HepG2 (cell line): ENCODE measurements around the gene HIGD1A. TPM values are rescaled to one million over a fixed set of nuclear protein-coding genes. Genes with fewer than 3 reads are reported as not detected.

ENCODE experiments used
- ATAD3A ChIP-seq: sonication (generic); formaldehyde crosslinking; IDR thresholded peaks from 2 replicates; pipeline ENCODE4 v1.4.0; 2020; ENCODE audit warnings: missing genetic modification reagents
- DR1 ChIP-seq: sonication (generic); formaldehyde crosslinking; IDR thresholded peaks from 2 replicates; pipeline ENCODE4 v1.8.0; 2021; ENCODE audit warnings: mild to moderate bottlenecking, missing genetic modification reagents, inconsistent platforms
- EP300 ChIP-seq, 3 experiments: sonication (generic) in 1 of 3; formaldehyde crosslinking in 1 of 3; IDR thresholded peaks; 2 replicates each; pipeline versions ENCODE4 v1.5.1 to v1.6.1; 2011 to 2020; ENCODE audit warnings: low read depth in 2 of 3, low read length in 2 of 3, borderline replicate concordance in 1 of 3, improper control_type of control experiment in 1 of 3, mild to moderate bottlenecking in 1 of 3, missing genetic modification reagents in 1 of 3, moderate library complexity in 1 of 3
- GLMP ChIP-seq: sonication (generic); formaldehyde crosslinking; IDR thresholded peaks from 2 replicates; pipeline ENCODE4 v1.9.0; 2021; ENCODE audit warnings: missing genetic modification reagents, mild to moderate bottlenecking, borderline replicate concordance
- IRX3 ChIP-seq: sonication (generic); formaldehyde crosslinking; IDR thresholded peaks from 2 replicates; pipeline ENCODE4 v1.8.1; 2023; ENCODE audit warnings: mild to moderate bottlenecking, low read depth, missing genetic modification reagents, borderline replicate concordance
- KDM5B ChIP-seq: sonication (generic); formaldehyde crosslinking; IDR thresholded peaks from 2 replicates; pipeline ENCODE4 v1.4.0; 2020; ENCODE audit warnings: missing genetic modification reagents, mild to moderate bottlenecking, borderline replicate concordance
- KMT2A ChIP-seq: sonication (generic); formaldehyde crosslinking; IDR thresholded peaks from 2 replicates; pipeline ENCODE4 v1.4.0; 2020; ENCODE audit warnings: missing genetic modification reagents
- SAP130 ChIP-seq: IDR thresholded peaks from 2 replicates; pipeline ENCODE4 v1.6.1; 2016; ENCODE audit warnings: low read depth
- SNRNP70 ChIP-seq: fragments of 200-400 bp; formaldehyde crosslinking; IDR thresholded peaks from 2 replicates; pipeline ENCODE4 v1.6.1; 2017; ENCODE audit warnings: mild to moderate bottlenecking, low read depth, low read length, moderate library complexity
- SP140L ChIP-seq: sonication (generic); formaldehyde crosslinking; IDR thresholded peaks from 2 replicates; pipeline ENCODE4 v1.4.0; 2020; ENCODE audit warnings: missing genetic modification reagents, borderline replicate concordance
- SRF ChIP-seq: IDR thresholded peaks from 2 replicates; pipeline ENCODE4 v1.6.1; 2011; ENCODE audit warnings: mild to moderate bottlenecking, low read depth, low read length, moderate library complexity
- SRY ChIP-seq: sonication (generic); formaldehyde crosslinking; IDR thresholded peaks from 2 replicates; pipeline ENCODE4 v1.8.0; 2022; ENCODE audit warnings: mild to moderate bottlenecking, missing genetic modification reagents
- TCF12 ChIP-seq, 2 experiments: fragments of 450-650 bp in 1 of 2; sonication (generic) in 1 of 2; formaldehyde crosslinking in 1 of 2; IDR thresholded peaks; 2 replicates each; pipeline versions ENCODE4 v1.6.1 to v1.8.0; 2017 to 2022; ENCODE audit warnings: antibody characterized with exemption in 1 of 2, mild to moderate bottlenecking in 1 of 2, missing genetic modification reagents in 1 of 2, moderate library complexity in 1 of 2
- TCF7 ChIP-seq: sonication (generic); IDR thresholded peaks from 2 replicates; pipeline ENCODE4 v1.6.1; 2016; ENCODE audit warnings: antibody characterized with exemption, low read depth
- U2AF1 ChIP-seq: fragments of 200-400 bp; formaldehyde crosslinking; optimal IDR thresholded peaks from 2 replicates; pipeline ENCODE3; 2017; ENCODE audit warnings: mild to moderate bottlenecking, low read depth, low read length
- XRCC5 ChIP-seq: fragments of 200-400 bp; formaldehyde crosslinking; optimal IDR thresholded peaks from 2 replicates; pipeline ENCODE3; 2017; ENCODE audit warnings: mild to moderate bottlenecking, low read length
- ZFYVE20 ChIP-seq: sonication (generic); formaldehyde crosslinking; IDR thresholded peaks from 2 replicates; pipeline ENCODE4 v1.8.0; 2023; ENCODE audit warnings: low read depth, mild to moderate bottlenecking, moderate library complexity, missing genetic modification reagents, borderline replicate concordance
- ZNF296 ChIP-seq: sonication (generic); formaldehyde crosslinking; conservative IDR thresholded peaks from 2 replicates; pipeline ENCODE4 v1.5.0; 2020; ENCODE audit warnings: mild to moderate bottlenecking, missing genetic modification reagents
- ZNF605 ChIP-seq: sonication (generic); formaldehyde crosslinking; IDR thresholded peaks from 2 replicates; pipeline ENCODE4 v1.8.0; 2022; ENCODE audit warnings: mild to moderate bottlenecking, missing genetic modification reagents
- ZNF652 ChIP-seq: IDR thresholded peaks from 2 replicates; pipeline ENCODE4 v1.6.1; 2016; ENCODE audit warnings: low read depth, borderline replicate concordance
- ZNF879 ChIP-seq: sonication (generic); formaldehyde crosslinking; IDR thresholded peaks from 2 replicates; pipeline ENCODE4 v1.8.1; 2023; ENCODE audit warnings: missing genetic modification reagents
- polyA plus RNA-seq, 8 experiments: library from polyadenylated mRNA; depleted of rRNA in 3 of 8; stranded (reverse) in 7 of 8; unstranded in 1 of 8; fragments of >200 nt; fragmentation: Illumina TruSeq in 4 of 8; extraction: Trizol in 4 of 8; gene quantifications; 2 replicates each; pipeline versions ENCODE4 v1.2.1 to v1.2.3, GENCODE V29; 2011 to 2016; ENCODE audit warnings: low read depth in 4 of 8, missing spikeins in 1 of 8, mixed read lengths in 1 of 8; ENCODE audit not compliant: insufficient read depth in 1 of 8
- total RNA-seq, 5 experiments: library from RNA; depleted of rRNA; stranded (reverse); fragments of >200 nt; fragmentation: Illumina TruSeq; extraction: Trizol; gene quantifications; 2 replicates each; pipeline ENCODE4 v1.2.3, GENCODE V29; 2016; ENCODE audit warnings: low read depth in 1 of 5
- TF ChIP-seq, protein P1 (sequence below): sonication (generic); formaldehyde crosslinking; IDR thresholded peaks from 2 replicates; pipeline ENCODE4 v1.4.0; 2020; ENCODE audit warnings: missing genetic modification reagents; ENCODE audit errors: not compliant biosample characterization
- TF ChIP-seq, protein P2 (sequence below): sonication (generic); formaldehyde crosslinking; IDR thresholded peaks from 2 replicates; pipeline ENCODE4 v1.4.0; 2020; ENCODE audit warnings: missing genetic modification reagents
- TF ChIP-seq, protein P3 (sequence below): fragments of 450-650 bp; IDR thresholded peaks from 2 replicates; pipeline ENCODE4 v1.6.1; 2016

Gene HIGD1A
- total and polyA plus RNA-seq, 2 of the 13 experiments (the other 11 are each of a cell fraction or from before 2014, with no cell fraction given): 222 to 253 TPM

DNA sequence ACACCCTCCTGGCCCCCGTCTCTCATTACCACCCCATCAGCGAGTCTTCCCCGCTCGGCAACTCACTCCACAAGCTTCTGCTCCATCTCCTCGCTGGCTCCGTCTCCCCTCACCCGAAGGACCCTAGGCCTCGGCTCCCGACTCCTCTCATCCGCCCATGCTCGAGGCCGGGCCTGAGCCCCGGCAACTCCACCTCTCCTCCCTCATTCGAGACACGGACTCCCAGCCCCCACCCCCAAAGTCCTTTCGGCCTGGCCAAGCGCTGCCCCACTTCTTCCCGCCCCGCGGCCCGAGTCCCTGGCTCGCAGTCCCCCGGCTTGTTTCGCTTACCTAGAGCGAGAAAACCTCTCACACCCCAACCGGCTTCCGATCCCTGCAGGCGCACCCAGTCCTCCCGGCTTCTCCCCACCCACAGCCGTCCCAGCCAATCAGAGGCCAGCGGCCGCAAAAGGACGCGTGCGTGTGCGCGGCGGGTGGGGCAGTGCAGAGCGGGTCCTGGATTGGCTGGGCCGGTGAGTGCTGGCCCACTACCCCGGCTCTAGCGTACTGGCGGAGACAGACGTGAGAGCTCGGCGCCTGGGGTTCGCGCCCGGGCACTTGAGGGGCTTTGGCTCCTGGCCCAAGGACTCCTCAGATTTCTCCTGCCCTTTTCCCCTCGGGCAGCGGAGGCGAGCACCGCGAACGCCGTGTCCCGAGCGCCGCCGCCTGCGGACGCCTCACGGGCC is at the start of gene HIGD1A (continued):
- TF ChIP-seq, protein P1, sequence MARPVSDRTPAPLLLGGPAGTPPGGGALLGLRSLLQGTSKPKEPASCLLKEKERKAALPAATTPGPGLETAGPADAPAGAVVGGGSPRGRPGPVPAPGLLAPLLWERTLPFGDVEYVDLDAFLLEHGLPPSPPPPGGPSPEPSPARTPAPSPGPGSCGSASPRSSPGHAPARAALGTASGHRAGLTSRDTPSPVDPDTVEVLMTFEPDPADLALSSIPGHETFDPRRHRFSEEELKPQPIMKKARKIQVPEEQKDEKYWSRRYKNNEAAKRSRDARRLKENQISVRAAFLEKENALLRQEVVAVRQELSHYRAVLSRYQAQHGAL (CRISPR knock-in tag): no peak
- peak; percentile 96 for TF ChIP-seq DR1 (CRISPR knock-in tag)
- TF ChIP-seq ZNF652 (CRISPR knock-in tag): no peak
- TF ChIP-seq KMT2A (CRISPR knock-in tag): peak; percentile 26
- TF ChIP-seq TCF7: no peak
- TF ChIP-seq ZNF879: no peak
- TF ChIP-seq ZNF605 (CRISPR knock-in tag): peak; percentile 90
- peak; percentile 90; the same call in 1 of the 2 replicates for TF ChIP-seq SRY (CRISPR knock-in tag)
- TF ChIP-seq, protein P2, sequence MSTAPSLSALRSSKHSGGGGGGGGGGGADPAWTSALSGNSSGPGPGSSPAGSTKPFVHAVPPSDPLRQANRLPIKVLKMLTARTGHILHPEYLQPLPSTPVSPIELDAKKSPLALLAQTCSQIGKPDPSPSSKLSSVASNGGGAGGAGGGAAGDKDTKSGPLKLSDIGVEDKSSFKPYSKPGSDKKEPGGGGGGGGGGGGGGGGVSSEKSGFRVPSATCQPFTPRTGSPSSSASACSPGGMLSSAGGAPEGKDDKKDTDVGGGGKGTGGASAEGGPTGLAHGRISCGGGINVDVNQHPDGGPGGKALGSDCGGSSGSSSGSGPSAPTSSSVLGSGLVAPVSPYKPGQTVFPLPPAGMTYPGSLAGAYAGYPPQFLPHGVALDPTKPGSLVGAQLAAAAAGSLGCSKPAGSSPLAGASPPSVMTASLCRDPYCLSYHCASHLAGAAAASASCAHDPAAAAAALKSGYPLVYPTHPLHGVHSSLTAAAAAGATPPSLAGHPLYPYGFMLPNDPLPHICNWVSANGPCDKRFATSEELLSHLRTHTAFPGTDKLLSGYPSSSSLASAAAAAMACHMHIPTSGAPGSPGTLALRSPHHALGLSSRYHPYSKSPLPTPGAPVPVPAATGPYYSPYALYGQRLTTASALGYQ: peak; percentile 29; the same call in 1 of the 2 replicates
- TF ChIP-seq EP300 (IDR thresholded peaks at IDR 0.05; ENCODE audit: low read depth in 2 of 2, low read length in 2 of 2): 0 out of 4 replicates have a peak, but pooled peaks of 1 of the 2 experiments have one; percentile 1
- TF ChIP-seq EP300 (CRISPR knock-in tag; IDR thresholded peaks at IDR 0.05; ENCODE audit: borderline replicate concordance): no peak
- no peak for TF ChIP-seq U2AF1
- no peak for TF ChIP-seq TCF12 (IDR thresholded peaks at IDR 0.05)
- TF ChIP-seq TCF12 (CRISPR knock-in tag; IDR thresholded peaks at IDR 0.05): no peak
- no peak for TF ChIP-seq IRX3 (CRISPR knock-in tag)
- TF ChIP-seq ZNF296 (CRISPR knock-in tag): 0 out of 2 replicates have a peak, but pooled peaks have one; percentile 44
- no peak for TF ChIP-seq SNRNP70
- TF ChIP-seq GLMP (CRISPR knock-in tag): no peak
- TF ChIP-seq SP140L (CRISPR knock-in tag): no peak
- TF ChIP-seq, protein P3, sequence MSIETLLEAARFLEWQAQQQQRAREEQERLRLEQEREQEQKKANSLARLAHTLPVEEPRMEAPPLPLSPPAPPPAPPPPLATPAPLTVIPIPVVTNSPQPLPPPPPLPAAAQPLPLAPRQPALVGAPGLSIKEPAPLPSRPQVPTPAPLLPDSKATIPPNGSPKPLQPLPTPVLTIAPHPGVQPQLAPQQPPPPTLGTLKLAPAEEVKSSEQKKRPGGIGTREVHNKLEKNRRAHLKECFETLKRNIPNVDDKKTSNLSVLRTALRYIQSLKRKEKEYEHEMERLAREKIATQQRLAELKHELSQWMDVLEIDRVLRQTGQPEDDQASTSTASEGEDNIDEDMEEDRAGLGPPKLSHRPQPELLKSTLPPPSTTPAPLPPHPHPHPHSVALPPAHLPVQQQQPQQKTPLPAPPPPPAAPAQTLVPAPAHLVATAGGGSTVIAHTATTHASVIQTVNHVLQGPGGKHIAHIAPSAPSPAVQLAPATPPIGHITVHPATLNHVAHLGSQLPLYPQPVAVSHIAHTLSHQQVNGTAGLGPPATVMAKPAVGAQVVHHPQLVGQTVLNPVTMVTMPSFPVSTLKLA: peak; percentile 30; the same call in 1 of the 2 replicates
- TF ChIP-seq ZFYVE20 (CRISPR knock-in tag): no peak
- peak; percentile 92 for TF ChIP-seq SAP130 (CRISPR knock-in tag)
- peak; percentile 21; the same call in 1 of the 2 replicates for TF ChIP-seq KDM5B (CRISPR knock-in tag)
- 0 out of 2 replicates have a peak, but pooled peaks have one; percentile 17 for TF ChIP-seq SRF
- TF ChIP-seq XRCC5: no peak
- no peak for TF ChIP-seq ATAD3A (CRISPR knock-in tag)
